ENCODE measurements around the gene TRAPPC12. TPM values are rescaled to one million over a fixed set of nuclear protein-coding genes. Genes with fewer than 3 reads are reported as not detected.

Gene TRAPPC12
- total RNA-seq, 3 donors from 2014 or later = 52.5 to 89.6 (median 69.2) TPM

DNA sequence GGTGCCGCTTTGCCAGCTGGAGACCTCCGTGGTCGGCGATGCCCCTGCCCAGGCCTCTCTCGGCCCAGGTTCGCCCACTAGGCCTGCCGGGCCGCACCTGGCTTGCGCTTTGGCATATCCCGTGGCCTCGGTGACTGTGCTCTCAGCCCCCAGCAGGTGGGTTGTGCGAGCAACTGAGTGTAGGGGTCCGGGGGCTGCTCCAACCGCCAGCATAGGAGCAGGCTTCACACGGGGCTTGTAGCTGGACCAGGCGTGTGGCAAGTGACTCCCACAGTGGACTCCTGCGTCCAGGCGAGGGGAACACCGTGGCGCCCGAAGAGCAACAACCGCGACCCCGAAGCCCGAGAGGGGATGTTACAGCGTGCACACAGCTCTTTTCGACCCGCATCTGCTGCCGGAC, 9.7 kb downstream of the TRAPPC12 start:
- Histone ChIP-seq H3K27me3 (no peaks in the 10 kb centered on the region), H3K36me3 (peaks cover 5% of the 10 kb centered on the region), H3K4me1 (no peaks in the 10 kb centered on the region), H3K27ac (no peak overlapping the region), H3K9me3 (no peaks in the 10 kb centered on the region), H3K4me3 (no peak overlapping the region)
- intact Hi-C loops (cut with DNase I; ENCODE audit: low total_unique reads) = no loop called here
- TF ChIP-seq, protein P1, sequence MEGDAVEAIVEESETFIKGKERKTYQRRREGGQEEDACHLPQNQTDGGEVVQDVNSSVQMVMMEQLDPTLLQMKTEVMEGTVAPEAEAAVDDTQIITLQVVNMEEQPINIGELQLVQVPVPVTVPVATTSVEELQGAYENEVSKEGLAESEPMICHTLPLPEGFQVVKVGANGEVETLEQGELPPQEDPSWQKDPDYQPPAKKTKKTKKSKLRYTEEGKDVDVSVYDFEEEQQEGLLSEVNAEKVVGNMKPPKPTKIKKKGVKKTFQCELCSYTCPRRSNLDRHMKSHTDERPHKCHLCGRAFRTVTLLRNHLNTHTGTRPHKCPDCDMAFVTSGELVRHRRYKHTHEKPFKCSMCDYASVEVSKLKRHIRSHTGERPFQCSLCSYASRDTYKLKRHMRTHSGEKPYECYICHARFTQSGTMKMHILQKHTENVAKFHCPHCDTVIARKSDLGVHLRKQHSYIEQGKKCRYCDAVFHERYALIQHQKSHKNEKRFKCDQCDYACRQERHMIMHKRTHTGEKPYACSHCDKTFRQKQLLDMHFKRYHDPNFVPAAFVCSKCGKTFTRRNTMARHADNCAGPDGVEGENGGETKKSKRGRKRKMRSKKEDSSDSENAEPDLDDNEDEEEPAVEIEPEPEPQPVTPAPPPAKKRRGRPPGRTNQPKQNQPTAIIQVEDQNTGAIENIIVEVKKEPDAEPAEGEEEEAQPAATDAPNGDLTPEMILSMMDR (IDR thresholded peaks at IDR 0.05) = no peak
- no peak for TF ChIP-seq POLR2AphosphoS5 (IDR thresholded peaks at IDR 0.05)
- TF ChIP-seq POLR2A (IDR thresholded peaks at IDR 0.05) = no peak
- DNase-seq (ENCODE audit: low spot score in 2 of 2) = no peak

DNA sequence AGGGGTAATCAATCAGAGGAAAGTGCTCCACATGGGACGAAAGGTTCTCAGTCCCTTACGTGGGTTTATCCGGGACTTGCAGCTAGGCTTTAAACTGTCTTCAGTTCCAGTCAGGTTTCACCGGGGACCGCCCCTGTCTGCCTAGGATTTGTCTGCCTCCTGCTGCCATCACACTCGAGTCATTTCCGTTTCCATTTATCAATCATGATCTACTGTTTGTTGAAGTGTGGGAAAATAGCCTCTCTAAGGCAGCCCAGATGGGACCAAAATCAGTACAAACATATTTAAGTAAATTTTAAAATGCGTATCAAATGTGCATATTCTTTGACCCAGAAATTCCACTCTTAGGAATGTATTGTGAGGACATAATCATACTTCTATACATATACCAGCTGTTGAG, 10.5 kb downstream of the TRAPPC12 start:
- peaks cover 0 to 6% of the 10 kb centered on the region in 2 donors for H3K9me3 ChIP-seq
- H3K27me3 ChIP-seq = no peaks in the 10 kb centered on the region
- no peak for DNase-seq (ENCODE audit: low spot score in 2 of 2)
- H3K27ac ChIP-seq = no peak overlapping the region
- H3K4me3 ChIP-seq = no peak overlapping the region
- H3K4me1 ChIP-seq = no peaks in the 10 kb centered on the region
- H3K36me3 ChIP-seq = peaks cover 5% of the 10 kb centered on the region
- intact Hi-C loops (cut with DNase I; ENCODE audit: low total_unique reads) = no loop called here
- no peak for TF ChIP-seq POLR2AphosphoS5 (IDR thresholded peaks at IDR 0.05)
- TF ChIP-seq, protein P1 (IDR thresholded peaks at IDR 0.05) = no peak
- no peak for TF ChIP-seq POLR2A (IDR thresholded peaks at IDR 0.05)

DNA sequence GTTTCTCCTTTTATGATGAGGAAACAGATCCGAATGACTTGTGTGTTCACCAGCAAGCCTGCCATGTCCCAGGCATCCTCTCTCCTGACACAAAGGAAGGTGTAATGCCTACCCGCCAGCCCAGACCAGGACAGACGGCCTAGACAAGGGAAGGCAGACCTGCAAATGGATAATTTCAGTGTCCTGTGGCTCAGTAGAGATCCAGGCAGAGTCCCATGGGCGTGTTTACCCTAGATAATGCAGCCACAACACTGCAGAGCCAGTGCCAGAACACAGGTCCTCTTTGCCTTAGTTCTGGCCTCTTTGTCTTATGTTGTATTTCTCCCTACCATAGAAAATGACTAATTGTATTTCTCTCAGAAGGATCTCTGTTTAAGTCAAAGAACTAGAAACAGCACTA, 12.7 kb downstream of the TRAPPC12 start:
- H3K36me3 ChIP-seq = peaks cover 5% of the 10 kb centered on the region
- intact Hi-C loops (cut with DNase I; ENCODE audit: low total_unique reads) = no loop called here
- H3K9me3 ChIP-seq = peaks cover 13 to 25% of the 10 kb centered on the region in 2 donors
- no peaks in the 10 kb centered on the region for H3K27me3 ChIP-seq
- H3K4me1 ChIP-seq = no peaks in the 10 kb centered on the region
- no peak for DNase-seq (ENCODE audit: low spot score in 2 of 2)
- TF ChIP-seq POLR2AphosphoS5 (IDR thresholded peaks at IDR 0.05) (no peak), POLR2A (IDR thresholded peaks at IDR 0.05) (no peak)
- TF ChIP-seq, protein P1 (IDR thresholded peaks at IDR 0.05) = no peak
- H3K4me3 ChIP-seq = no peak overlapping the region
- H3K27ac ChIP-seq = no peak overlapping the region

DNA sequence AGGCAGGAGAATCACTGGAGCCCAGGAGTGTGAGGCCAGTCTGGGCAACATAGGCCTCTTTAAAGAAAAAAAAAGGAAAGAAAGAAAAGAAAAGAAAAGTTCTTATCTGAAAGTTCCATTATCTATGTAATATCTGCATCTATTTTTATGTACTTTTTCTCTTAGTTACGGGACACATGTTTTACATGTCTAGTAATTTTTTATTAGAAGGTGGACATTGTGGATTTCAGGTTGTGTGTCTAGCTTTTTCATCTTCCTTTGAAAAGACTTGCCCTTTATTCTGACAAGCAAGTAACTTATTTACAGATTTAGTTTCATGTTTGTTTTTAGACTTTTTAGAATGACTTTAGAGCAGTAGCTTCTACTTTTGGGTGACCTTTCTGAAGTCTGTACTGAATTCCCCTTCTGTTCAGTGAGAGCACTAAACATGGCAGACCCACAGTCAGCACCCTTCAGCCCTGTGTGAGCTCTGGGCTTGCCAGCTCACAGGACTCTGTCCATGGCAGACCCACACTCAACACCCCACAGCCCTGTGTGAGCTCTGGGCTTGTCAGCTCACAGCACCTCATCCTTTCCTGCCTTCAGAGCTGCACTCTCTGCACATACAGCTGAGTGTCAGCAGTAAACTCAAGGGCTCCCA, 17.5 kb downstream of the TRAPPC12 start:
- intact Hi-C loops (cut with DNase I; ENCODE audit: low total_unique reads) = no loop called here
- H3K4me3 ChIP-seq = no peak overlapping the region
- no peak for DNase-seq (ENCODE audit: low spot score in 2 of 2)
- no peaks in the 10 kb centered on the region for H3K27me3 ChIP-seq
- TF ChIP-seq POLR2AphosphoS5 (IDR thresholded peaks at IDR 0.05) (no peak), POLR2A (IDR thresholded peaks at IDR 0.05) (no peak)
- TF ChIP-seq, protein P1 (IDR thresholded peaks at IDR 0.05) = no peak
- H3K4me1 ChIP-seq = no peaks in the 10 kb centered on the region
- no peak overlapping the region for H3K27ac ChIP-seq
- H3K9me3 ChIP-seq = peaks cover 13 to 31% of the 10 kb centered on the region in 2 donors
- H3K36me3 ChIP-seq = no peaks in the 10 kb centered on the region

DNA sequence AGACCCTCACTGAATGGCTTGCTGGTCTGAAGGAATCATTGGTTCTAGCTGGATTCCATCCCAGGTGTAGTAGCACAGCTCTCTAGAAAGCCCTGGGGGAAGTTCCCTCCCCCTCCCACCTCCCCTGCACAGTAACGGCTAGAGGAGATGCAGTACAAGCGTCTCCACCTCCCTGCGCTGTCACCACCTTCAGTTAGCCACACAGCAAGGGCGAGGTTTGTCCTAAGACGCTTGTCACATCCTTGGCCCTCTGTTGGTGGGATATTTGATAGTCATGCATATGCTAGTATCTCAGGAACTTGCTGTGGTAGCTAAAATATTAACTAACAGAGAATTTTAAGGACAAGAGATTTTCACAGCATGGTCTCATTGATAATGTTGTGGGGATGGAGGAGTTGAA, 19.4 kb downstream of the TRAPPC12 start:
- H3K27me3 ChIP-seq = no peaks in the 10 kb centered on the region
- H3K9me3 ChIP-seq = peaks cover 13 to 31% of the 10 kb centered on the region in 2 donors
- intact Hi-C loops (cut with DNase I; ENCODE audit: low total_unique reads) = no loop called here
- H3K4me1 ChIP-seq = no peaks in the 10 kb centered on the region
- no peaks in the 10 kb centered on the region for H3K36me3 ChIP-seq
- no peak overlapping the region for H3K27ac ChIP-seq
- TF ChIP-seq POLR2AphosphoS5 (IDR thresholded peaks at IDR 0.05) (no peak), POLR2A (IDR thresholded peaks at IDR 0.05) (no peak)
- TF ChIP-seq, protein P1 (IDR thresholded peaks at IDR 0.05) = no peak
- no peak for DNase-seq (ENCODE audit: low spot score in 2 of 2)
- no peak overlapping the region for H3K4me3 ChIP-seq
